T1000 (cell line): ENCODE results near the gene PLAGL2.
"Not testable (repeated sequence)": the region's sequence is repeated elsewhere in the genome, so short reads cannot be mapped to it uniquely, and the experiment has no call there.

Source experiments
- DNase-seq: peaks from one replicate; lab custom pipeline; 2025; ENCODE audit warnings: mixed read lengths; lab: John Stamatoyannopoulos, UW

The PLAGL2 gene

DNA sequence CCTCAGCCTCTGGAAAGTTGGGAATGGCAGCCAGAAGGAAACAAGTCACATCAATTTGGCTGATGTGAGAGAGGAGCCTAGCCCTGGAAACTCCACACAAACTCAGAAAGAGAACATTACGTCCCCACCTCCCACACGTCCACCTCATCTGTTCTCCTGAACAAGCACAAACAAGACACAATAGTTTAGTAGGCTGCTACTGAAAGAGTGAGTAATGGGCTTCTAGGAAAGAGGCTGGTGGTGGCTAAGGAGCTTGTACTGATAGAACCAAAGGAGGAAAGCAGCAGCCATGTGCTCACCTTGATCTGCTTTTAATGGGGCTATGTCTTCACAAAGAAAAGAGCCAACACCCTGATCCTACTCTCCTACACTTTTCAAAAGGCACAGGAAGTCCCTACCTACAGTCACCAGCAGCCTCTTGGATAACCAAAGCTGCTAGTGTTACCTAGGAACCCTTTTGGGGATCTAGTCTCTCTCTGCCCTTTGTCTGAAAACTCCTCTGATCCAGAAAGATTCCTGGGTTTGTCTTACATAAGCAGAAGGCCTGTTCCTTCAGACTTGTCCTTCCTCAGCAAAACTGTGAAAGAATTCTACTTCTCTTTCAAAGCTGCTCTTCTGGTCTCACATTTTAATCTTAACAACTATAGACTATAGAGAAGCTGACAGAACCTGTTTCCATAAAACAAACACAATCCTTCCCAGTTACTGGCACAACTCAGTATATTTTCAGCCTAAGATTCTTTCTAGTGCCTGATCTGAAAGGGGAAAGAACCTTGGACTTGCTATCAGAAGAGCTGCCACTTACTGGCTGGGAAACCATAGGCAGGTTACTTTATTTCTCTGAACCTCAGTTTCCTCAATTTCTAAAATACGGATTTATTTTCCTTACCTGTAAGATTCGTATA, 3.1 kb downstream of the PLAGL2 start:
- no peak for DNase-seq

DNA sequence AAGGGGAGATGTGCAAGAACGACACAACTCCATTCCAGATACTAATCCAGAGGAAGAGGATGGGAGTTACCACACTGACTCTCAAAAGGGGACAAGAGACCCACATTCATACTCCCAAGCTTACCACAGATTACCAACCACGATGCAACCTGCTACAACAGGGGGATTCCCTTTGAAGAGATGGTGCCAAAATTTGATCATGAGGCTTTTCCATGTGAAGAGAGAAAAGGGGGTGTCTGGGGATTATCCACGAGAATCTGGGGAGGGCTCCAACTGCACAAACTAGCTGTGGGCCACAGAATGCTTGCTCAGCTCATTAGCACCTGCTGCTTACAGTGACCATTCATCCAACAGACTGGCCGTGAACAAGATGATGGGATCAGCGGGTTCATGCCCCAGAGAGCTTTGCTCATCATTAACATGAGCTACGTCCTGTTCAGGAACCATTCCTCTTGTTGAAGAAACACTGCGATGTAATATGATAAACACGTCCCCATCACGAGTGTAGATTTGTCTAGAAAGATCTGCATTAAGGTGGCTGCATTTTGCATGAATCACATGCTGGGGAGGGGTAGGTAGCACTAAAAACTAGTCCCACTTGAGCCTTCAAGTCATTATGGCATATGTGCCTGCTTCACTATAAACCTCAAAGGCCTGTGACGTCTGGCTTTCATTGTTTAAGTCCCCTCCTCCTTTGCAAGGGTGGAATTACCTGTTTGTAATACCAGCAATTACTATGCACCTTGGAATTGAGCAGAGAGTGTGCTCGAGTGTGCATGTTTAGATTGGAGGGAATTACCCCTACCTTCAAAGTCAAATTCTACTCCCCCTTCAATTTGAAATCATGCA, 4.0 kb downstream of the PLAGL2 start:
- no peak for DNase-seq

DNA sequence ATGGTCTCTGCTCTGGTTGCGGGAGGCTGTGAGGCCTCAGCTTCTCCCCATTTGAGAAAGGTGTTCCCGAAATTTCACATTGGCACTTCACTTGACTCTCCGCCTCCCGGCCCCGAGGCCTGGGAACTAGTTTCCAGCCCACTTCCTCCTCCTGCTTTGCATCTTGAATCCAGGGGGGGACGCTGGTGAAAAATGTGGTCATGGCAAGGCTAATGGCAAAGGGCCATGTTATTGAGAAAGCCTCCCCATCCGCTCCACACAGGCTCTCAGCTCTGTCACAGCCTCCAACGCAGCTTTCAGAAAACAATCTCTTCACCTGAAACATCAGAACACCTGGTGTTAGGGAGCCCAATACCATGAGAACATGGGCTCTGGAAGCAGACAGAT, 5.6 kb downstream of the PLAGL2 start:
- no peak for DNase-seq

DNA sequence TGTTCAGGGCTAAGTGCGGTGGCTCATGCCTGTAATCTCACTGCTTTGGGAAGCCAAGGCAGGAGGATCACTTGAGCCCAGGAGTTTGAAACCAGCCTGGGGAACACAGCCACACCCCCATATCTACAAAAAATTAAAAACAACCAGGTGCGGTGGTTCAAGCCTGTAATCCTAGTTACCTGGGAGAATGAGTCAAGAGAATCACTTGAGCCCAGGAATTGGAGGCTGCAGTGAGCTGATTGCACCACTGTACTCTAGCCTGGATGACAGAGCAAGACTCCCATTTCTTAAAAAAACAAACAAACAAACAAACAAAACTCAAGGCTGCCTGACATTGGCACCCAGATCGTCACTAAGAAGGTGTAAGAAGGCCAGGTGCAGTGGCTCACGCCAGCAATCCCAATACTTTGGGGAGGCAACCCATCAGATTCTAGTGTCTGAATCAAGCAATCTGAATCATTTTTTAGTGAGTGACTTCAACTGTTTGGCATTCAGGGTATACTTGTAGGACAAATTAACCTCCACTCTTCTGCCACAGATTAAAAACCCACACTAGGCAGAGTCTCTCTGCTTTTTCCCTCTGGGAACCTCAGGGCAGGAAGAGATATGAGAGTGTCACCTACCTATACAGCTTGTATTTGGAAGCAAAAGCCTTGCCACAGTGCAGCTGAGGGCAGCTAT, 6.1 kb downstream of the PLAGL2 start:
- DNase-seq: no peak

GRCh38 chr20:32199006-32199405, 8.5 kb downstream of the PLAGL2 start:
- no peak for DNase-seq

DNA sequence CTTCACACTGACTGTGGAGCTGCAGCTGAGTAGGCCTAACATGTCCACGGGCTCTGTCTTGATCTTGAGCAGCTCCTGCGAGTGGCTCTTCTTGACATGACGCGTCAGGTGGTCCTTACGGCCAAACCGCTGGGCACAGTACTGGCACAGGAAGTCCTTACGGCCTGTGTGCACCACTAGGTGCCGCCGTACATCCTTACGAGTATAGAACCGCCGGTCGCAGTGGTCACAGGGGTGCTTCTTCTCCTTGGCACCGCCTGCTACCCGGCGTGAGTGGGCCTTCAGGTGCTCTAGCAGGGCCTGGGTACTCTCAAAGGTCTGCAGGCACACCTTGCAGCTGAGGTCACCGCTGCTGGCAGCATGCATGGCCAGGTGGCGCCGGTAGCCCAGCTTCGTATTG, 10.4 kb downstream of the PLAGL2 start:
- DNase-seq: not testable (repeated sequence)

GRCh38 chr20:32196613-32197012, 10.9 kb downstream of the PLAGL2 start:
- DNase-seq: not testable (repeated sequence)

- no peak for DNase-seq
These were observed 12.0 kb downstream of the PLAGL2 start for GRCh38 chr20:32195581-32195980.

GRCh38 chr20:32193996-32194395, 13.5 kb downstream of the PLAGL2 start:
- no peak for DNase-seq

DNA sequence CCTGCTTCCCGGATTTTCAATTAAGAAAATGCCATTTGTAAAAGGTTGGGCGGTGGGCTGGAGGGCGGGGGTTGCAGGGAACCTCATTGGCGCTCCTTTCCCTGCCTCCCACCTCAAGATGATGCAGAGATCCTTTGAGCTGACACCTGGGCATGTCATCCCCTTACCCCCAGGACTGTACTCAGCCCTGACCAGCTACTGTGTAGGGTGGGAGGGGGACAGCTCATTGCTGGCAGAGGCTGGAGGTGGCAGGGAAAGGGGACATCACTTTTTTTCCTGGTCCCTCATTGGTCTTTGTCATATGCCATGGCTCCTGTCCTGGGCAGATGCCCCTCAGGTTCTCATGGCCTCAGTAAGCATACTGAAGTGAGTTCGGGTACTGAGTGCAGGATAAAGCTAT, 14.2 kb downstream of the PLAGL2 start:
- not testable (repeated sequence) for DNase-seq

GRCh38 chr20:32192698-32193097, 14.8 kb downstream of the PLAGL2 start:
- no peak for DNase-seq

DNA sequence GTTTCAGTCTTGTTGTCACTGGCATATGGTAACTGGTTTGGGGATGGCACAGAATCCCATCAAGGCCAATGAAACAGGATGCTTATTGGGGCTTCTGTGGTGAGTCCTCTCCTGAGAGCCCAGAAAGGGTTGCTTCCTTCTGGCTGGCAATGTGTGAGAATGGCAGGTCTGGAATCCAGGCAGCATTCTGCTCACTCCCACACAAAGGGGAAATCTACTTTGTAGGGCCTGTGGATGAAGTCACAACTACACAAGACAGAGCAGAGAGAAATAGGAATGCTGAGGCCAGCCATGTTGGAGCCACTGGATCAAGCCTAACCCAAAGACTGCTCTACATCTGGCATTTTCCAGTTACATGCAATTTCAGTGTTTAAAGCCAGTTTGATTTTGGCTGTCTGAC, 15.7 kb downstream of the PLAGL2 start:
- no peak for DNase-seq

- no peak for DNase-seq
These were observed 16.1 kb downstream of the PLAGL2 start for GRCh38 chr20:32191422-32191821.

- DNase-seq: no peak
These were observed 16.7 kb downstream of the PLAGL2 start for GRCh38 chr20:32190616-32191415.

DNA sequence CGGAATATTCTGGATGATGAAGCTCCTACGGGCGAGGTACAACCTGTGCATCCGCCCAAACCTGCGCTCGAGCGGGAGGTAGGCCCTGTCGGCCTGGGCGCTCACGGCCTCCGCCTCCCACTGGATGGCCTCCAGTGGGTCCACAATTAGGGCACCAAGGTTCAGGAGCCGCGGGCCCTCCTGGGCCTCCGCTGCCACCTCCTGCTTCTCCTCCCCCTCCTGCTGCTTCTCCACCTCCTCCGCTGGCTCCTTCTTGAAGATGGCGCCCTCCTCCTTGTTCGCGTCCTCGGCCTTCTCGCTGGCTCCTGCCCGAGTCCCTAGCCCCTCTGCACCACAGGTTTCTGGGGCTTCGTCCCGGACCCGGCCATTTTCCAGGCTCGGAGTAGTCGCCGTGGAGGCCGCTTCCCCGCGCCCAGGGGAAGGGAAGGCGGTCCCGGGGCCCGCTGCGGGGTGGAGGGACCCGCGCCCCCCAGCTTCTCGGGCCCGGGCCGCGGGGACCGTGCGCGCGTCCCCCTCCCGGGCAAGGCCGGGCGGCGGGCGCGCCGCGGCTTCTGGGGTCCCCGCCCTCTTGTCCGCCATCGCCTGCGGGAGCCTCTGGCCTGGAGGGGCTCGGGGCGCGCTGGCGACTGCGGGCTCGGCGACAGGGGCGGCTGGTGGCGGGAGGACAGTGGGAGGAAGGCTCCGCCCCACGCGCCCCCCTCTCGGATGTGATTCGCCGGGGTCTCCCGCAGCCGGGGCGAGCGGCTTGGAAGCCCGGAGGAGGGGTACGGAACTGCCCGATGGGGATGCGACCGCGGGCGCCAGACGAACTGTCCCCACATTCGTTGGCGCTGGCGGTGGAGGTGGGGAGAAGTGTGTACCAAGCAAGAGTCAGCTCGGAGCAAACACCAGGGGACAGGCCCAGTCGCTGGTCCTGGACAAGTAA, 17.6 kb downstream of the PLAGL2 start:
- DNase-seq: no peak

DNA sequence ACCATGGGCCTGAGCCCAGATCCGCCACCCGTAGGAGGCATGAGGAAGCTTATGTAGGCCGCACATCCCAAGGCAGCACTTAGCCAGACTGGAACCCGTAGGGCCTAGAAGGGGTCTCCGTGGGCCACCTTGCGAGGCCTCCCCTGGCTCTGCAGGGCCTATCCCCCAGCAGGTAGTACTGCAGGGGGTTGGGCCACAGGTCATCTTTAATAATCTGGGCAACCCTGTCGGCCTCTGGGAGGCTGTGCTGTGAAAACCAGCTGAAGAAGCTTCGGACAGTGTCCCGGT, 18.5 kb downstream of the PLAGL2 start:
- no peak for DNase-seq

GRCh38 chr20:32188376-32189122, 19.0 kb downstream of the PLAGL2 start:
- DNase-seq: no peak

- no peak for DNase-seq
These were observed 21.0 kb downstream of the PLAGL2 start for GRCh38 chr20:32186506-32186905.

DNA sequence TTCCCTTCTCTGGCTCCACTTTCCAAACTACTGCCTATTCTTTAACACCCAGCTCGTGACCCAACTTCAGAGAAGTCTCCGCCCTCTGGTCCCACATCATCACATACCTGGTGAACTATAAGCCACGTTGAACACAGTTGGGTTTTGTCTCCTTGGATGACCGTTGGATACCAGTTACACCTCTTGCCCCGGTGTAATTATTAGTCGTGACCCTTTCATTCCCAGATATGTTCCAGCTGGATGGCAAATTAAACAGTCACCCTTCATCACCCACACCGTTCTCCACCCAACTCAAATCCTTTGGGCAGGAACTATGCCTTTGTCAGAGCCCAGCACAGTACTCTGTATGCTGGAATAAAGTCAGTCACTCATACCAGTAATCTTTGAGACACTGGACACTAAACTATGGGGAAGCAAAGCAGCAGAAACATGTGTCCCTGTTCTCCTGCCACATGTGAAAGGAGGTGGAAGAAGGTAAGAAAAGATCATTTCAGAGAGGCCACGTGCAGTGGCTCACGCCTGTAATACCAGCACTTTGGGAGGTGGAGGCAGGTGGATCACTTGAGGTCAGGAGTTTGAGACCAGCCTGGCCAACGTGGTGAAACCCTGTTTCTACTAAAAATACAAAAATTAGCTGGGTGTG, 22.5 kb downstream of the PLAGL2 start:
- no peak for DNase-seq
